Keratinocyte (primary cell): ENCODE results near the gene ATP11B. TPM values are rescaled to one million over a fixed set of nuclear protein-coding genes. Genes with fewer than 3 reads are reported as not detected.

ENCODE experiments used
- DNase-seq: peaks from one replicate; pipeline ENCODE4 v3.0.0-alpha.2; 2011; ENCODE audit warnings: low read depth, missing footprints, low spot score
- FAIRE-seq: peaks from 2 replicates; lab custom pipeline; 2011; peaks lifted over from hg19 to GRCh38; lab: Jason Lieb, UNC
- H2AFZ ChIP-seq: 2 replicates; pipeline ENCODE4 v1.6.0; 2012; ENCODE audit warnings: low read length, control low read depth, inconsistent platforms; ENCODE audit not compliant: control insufficient read depth
- H3K27ac ChIP-seq: 2 replicates; pipeline ENCODE4 v1.5.1; 2011; ENCODE audit warnings: low read length; ENCODE audit not compliant: control insufficient read depth, insufficient read depth
- H3K27me3 ChIP-seq: 3 replicates; pipeline ENCODE4 v1.6.0; 2011; ENCODE audit warnings: low read length; ENCODE audit not compliant: control insufficient read depth, insufficient read depth; ENCODE audit errors: extremely low read depth
- H3K36me3 ChIP-seq, 2 experiments: 2 replicates in 1 of 2; 3 replicates in 1 of 2; pipeline ENCODE4 v1.5.1; 2011; ENCODE audit warnings: low read length in 2 of 2, mild to moderate bottlenecking in 1 of 2; ENCODE audit not compliant: control insufficient read depth in 2 of 2, insufficient read depth in 2 of 2; ENCODE audit errors: extremely low read depth in 1 of 2
- H3K4me1 ChIP-seq: 3 replicates; pipeline ENCODE4 v1.5.1; 2011; ENCODE audit warnings: low read length; ENCODE audit not compliant: control insufficient read depth, insufficient read depth; ENCODE audit errors: extremely low read depth
- H3K4me2 ChIP-seq: 3 replicates; pipeline ENCODE4 v1.6.0; 2011; ENCODE audit warnings: low read depth, low read length; ENCODE audit not compliant: control insufficient read depth, insufficient read depth; ENCODE audit errors: extremely low read depth
- H3K4me3 ChIP-seq, 3 experiments: fragments of 200-600 bp in 1 of 3; sonication (generic) in 1 of 3; 2 replicates in 2 of 3; 3 replicates in 1 of 3; pipeline ENCODE4 v1.5.1; 2011 to 2016; ENCODE audit warnings: low read length in 3 of 3, mild to moderate bottlenecking in 3 of 3, control low read depth in 2 of 3, inconsistent platforms in 1 of 3, low read depth in 1 of 3, mixed read lengths in 1 of 3, mixed run types in 1 of 3, moderate library complexity in 1 of 3; ENCODE audit not compliant: control insufficient read depth in 2 of 3, insufficient read depth in 2 of 3; ENCODE audit errors: extremely low read depth in 1 of 3
- H3K79me2 ChIP-seq: 2 replicates; pipeline ENCODE4 v1.6.0; 2012; ENCODE audit warnings: low read length; ENCODE audit not compliant: control insufficient read depth, insufficient read depth
- H3K9ac ChIP-seq: 3 replicates; pipeline ENCODE4 v1.6.0; 2011; ENCODE audit warnings: low read length; ENCODE audit not compliant: control insufficient read depth, insufficient read depth; ENCODE audit errors: extremely low read depth
- H3K9me1 ChIP-seq: 3 replicates; pipeline ENCODE4 v1.6.0; 2011; ENCODE audit warnings: low read length; ENCODE audit not compliant: control insufficient read depth, insufficient read depth; ENCODE audit errors: extremely low read depth
- H3K9me3 ChIP-seq: 2 replicates; pipeline ENCODE4 v1.5.1; 2012; ENCODE audit warnings: low read depth, low read length; ENCODE audit not compliant: control insufficient read depth
- H4K20me1 ChIP-seq: 3 replicates; pipeline ENCODE4 v1.6.0; 2011; ENCODE audit warnings: low read length; ENCODE audit not compliant: control insufficient read depth, insufficient read depth; ENCODE audit errors: extremely low read depth
- EZH2 ChIP-seq: IDR thresholded peaks from one replicate; pipeline ENCODE4 v1.6.1; 2012; ENCODE audit warnings: inconsistent platforms, mild to moderate bottlenecking, low read length, moderate library complexity
- dilution Hi-C: fragments of 300-500 bp; cut with MboI; formaldehyde crosslinking; loops from one replicate; pipeline ENCODE4 v1.7.0; 2020; ENCODE audit warnings: low sequenced_read_pairs; ENCODE audit not compliant: extremely low pct_ligation_motif_present
- polyA plus RNA-seq, 5 experiments: library from polyadenylated mRNA; depleted of rRNA in 3 of 5; stranded (reverse) in 3 of 5; stranded (forward) in 1 of 5; unstranded in 1 of 5; fragments of >200 nt; gene quantifications; 1 replicate in 1 of 5; 2 replicates in 3 of 5; 3 replicates in 1 of 5; pipeline versions ENCODE4 v1.2.1 to v1.2.3, GENCODE V29; 2011 to 2012; ENCODE audit warnings: missing spikeins in 2 of 5, low read depth in 1 of 5, low replicate concordance in 1 of 5
- TF ChIP-seq, protein P1 (sequence below), 3 experiments: IDR thresholded peaks in 1 of 3; conservative IDR thresholded peaks in 1 of 3; optimal IDR thresholded peaks in 1 of 3; 2 replicates in 2 of 3; 3 replicates in 1 of 3; pipeline versions ENCODE3 to v1.5.1; 2011; ENCODE audit warnings: low read length in 3 of 3, mild to moderate bottlenecking in 3 of 3, moderate library complexity in 2 of 3, control low read depth in 1 of 3, inconsistent platforms in 1 of 3; ENCODE audit not compliant: insufficient read depth in 2 of 3; ENCODE audit errors: extremely low read depth in 1 of 3

The ATP11B gene
- polyA plus RNA-seq, 1 donor (not counting 4 experiments of a cell fraction or from before 2014, with no cell fraction given): 28.9 TPM

DNA sequence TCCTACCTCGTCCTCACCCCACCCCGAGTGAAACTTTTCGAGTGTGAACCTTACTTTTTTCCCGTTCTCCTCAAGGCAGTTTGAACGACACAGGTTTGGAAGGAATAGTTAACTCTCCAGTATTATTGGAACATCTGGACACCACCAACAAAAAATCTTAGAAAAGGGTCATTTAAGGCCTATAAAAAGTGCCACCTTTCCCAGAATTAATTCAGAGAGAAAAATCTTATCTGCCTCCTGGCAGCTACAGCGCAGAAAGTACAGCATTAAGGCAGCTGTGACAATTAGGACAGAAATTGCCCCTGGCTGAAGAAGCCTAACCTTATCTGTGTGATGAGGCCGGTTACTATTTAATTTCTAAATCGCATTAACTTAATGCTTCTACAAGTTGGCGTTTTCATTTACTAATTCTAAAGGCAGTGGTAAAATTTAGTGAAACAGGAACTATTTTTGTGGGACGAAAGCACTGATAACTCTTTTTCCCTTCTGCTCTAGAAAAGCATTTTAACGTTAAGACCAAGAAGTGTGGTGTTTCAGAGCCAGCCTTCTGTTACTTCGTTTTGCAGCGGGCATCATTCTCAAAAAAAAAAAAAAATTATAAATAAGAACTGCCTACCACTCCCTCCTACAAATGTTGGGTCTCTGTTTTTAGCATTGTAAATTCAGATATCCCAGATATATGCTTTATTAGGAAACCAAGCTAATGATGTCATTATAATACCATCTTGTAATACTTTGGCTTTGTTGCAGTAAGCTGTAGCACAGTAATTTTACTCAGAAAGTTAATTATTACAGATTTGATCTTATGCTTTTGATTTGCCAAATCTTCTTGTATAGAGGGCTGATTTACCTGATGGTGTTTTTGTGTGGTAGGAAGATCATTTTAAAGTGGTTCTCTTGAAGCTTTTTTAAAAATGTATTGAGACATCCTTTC, 1.4 kb downstream of the ATP11B start:
- Histone ChIP-seq H3K4me3 (peak overlapping the region; percentile 80 to 89 (median 83)), H3K4me2 (peak overlapping the region; percentile 88), H4K20me1 (no peaks in the 10 kb centered on the region), H3K9ac (peak overlapping the region; percentile 83), H2AFZ (peak overlapping the region; percentile 62), H3K36me3 (no peaks in the 10 kb centered on the region), H3K4me1 (peaks cover 22% of the 10 kb centered on the region), H3K9me1 (no peaks in the 10 kb centered on the region), H3K79me2 (peaks cover 56% of the 10 kb centered on the region), H3K27me3 (no peaks in the 10 kb centered on the region), H3K9me3 (no peaks in the 10 kb centered on the region), H3K27ac (peak overlapping the region; percentile 81)
- FAIRE-seq (no peak), DNase-seq (no peak)
- dilution Hi-C loops: no loop called here
- TF ChIP-seq, protein P1, sequence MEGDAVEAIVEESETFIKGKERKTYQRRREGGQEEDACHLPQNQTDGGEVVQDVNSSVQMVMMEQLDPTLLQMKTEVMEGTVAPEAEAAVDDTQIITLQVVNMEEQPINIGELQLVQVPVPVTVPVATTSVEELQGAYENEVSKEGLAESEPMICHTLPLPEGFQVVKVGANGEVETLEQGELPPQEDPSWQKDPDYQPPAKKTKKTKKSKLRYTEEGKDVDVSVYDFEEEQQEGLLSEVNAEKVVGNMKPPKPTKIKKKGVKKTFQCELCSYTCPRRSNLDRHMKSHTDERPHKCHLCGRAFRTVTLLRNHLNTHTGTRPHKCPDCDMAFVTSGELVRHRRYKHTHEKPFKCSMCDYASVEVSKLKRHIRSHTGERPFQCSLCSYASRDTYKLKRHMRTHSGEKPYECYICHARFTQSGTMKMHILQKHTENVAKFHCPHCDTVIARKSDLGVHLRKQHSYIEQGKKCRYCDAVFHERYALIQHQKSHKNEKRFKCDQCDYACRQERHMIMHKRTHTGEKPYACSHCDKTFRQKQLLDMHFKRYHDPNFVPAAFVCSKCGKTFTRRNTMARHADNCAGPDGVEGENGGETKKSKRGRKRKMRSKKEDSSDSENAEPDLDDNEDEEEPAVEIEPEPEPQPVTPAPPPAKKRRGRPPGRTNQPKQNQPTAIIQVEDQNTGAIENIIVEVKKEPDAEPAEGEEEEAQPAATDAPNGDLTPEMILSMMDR (optimal IDR thresholded peaks at IDR 0.05 in 1 of 3, IDR thresholded peaks at IDR 0.05 in 1 of 3, conservative IDR thresholded peaks at IDR 0.05 in 1 of 3; ENCODE audit: extremely low read depth in 1 of 3, insufficient read depth in 2 of 3, low read length in 3 of 3): no peak
- TF ChIP-seq EZH2: no peak

GRCh38 chr3:182795389-182795782, 2.1 kb downstream of the ATP11B start:
- DNase-seq (no peak), FAIRE-seq (peak; percentile 53)
- Histone ChIP-seq H3K4me1 (peaks cover 22% of the 10 kb centered on the region), H3K4me3 (peak overlapping the region; percentile 80 to 89 (median 83)), H3K36me3 (no peaks in the 10 kb centered on the region), H3K9me3 (no peaks in the 10 kb centered on the region), H3K27ac (peak overlapping the region; percentile 81), H3K9me1 (no peaks in the 10 kb centered on the region), H3K9ac (peak overlapping the region; percentile 83), H3K79me2 (peaks cover 59% of the 10 kb centered on the region), H3K4me2 (peak overlapping the region; percentile 88), H2AFZ (peak overlapping the region; percentile 33), H3K27me3 (no peaks in the 10 kb centered on the region), H4K20me1 (no peaks in the 10 kb centered on the region)
- dilution Hi-C loops: no loop called here
- no peak for TF ChIP-seq EZH2
- TF ChIP-seq, protein P1 (optimal IDR thresholded peaks at IDR 0.05 in 1 of 3, IDR thresholded peaks at IDR 0.05 in 1 of 3, conservative IDR thresholded peaks at IDR 0.05 in 1 of 3; ENCODE audit: extremely low read depth in 1 of 3, insufficient read depth in 2 of 3, low read length in 3 of 3): no peak
